DND-41 (cell line): ENCODE results near the gene BMAL2.

ENCODE experiments used
- ATAC-seq: fragments of 200-7000 bp; cut with Tn5 transposase; 3 replicates; pipeline ENCODE4 v1.9.1; 2021; ENCODE audit warnings: low read depth; ENCODE audit not compliant: insufficient read depth
- DNase-seq: peaks from one replicate; pipeline ENCODE4 v3.0.0-alpha.2; 2020
- H2AFZ ChIP-seq: 2 replicates; pipeline ENCODE4 v1.6.0; 2012; ENCODE audit warnings: low read depth, low read length
- H3K27ac ChIP-seq: 2 replicates; pipeline ENCODE4 v1.5.1; 2012; ENCODE audit warnings: low read length, inconsistent platforms
- H3K27me3 ChIP-seq: fragments of 200-600 bp; sonication (generic); 2 replicates; pipeline ENCODE4 v1.6.0; 2012; ENCODE audit warnings: low read length, mild to moderate bottlenecking, inconsistent platforms; ENCODE audit not compliant: insufficient read depth, poor library complexity
- H3K36me3 ChIP-seq: 2 replicates; pipeline ENCODE4 v1.5.1; 2012; ENCODE audit warnings: low read length, inconsistent platforms; ENCODE audit not compliant: insufficient read depth
- H3K4me1 ChIP-seq: 2 replicates; pipeline ENCODE4 v1.5.1; 2012; ENCODE audit warnings: mild to moderate bottlenecking, low read length; ENCODE audit not compliant: insufficient read depth
- H3K4me2 ChIP-seq: 2 replicates; pipeline ENCODE4 v1.6.0; 2012; ENCODE audit warnings: mild to moderate bottlenecking, moderate library complexity, low read length, inconsistent platforms; ENCODE audit not compliant: insufficient read depth
- H3K4me3 ChIP-seq, 2 experiments: fragments of 200-600 bp in 1 of 2; shearing (Covaris generic) in 1 of 2; 2 replicates each; pipeline ENCODE4 v1.5.1; 2012 to 2016; ENCODE audit warnings: inconsistent platforms in 2 of 2, low read length in 2 of 2, mild to moderate bottlenecking in 2 of 2, low read depth in 1 of 2, moderate library complexity in 1 of 2
- H3K79me2 ChIP-seq: 2 replicates; pipeline ENCODE4 v1.6.0; 2012; ENCODE audit warnings: low read length, inconsistent platforms; ENCODE audit not compliant: insufficient read depth
- H3K9ac ChIP-seq: 2 replicates; pipeline ENCODE4 v1.6.0; 2012; ENCODE audit warnings: low read depth, mild to moderate bottlenecking, inconsistent platforms, low read length, moderate library complexity
- H3K9me3 ChIP-seq: 2 replicates; pipeline ENCODE4 v1.5.1; 2012; ENCODE audit warnings: low read length, moderate library complexity, mild to moderate bottlenecking, inconsistent platforms; ENCODE audit not compliant: insufficient read depth, severe bottlenecking
- H4K20me1 ChIP-seq: 2 replicates; pipeline ENCODE4 v1.6.0; 2012; ENCODE audit warnings: low read length; ENCODE audit not compliant: insufficient read depth
- CTCF ChIP-seq: IDR thresholded peaks from 2 replicates; pipeline ENCODE4 v1.5.1; 2012; ENCODE audit warnings: borderline replicate concordance, low read length, moderate library complexity, mild to moderate bottlenecking; ENCODE audit not compliant: poor library complexity, severe bottlenecking; ENCODE audit errors: extremely low read depth
- EZH2 ChIP-seq: IDR thresholded peaks from 3 replicates; pipeline ENCODE4 v1.6.1; 2012; ENCODE audit warnings: borderline replicate concordance, low read depth, mild to moderate bottlenecking, moderate library complexity, low read length, inconsistent platforms; ENCODE audit not compliant: severe bottlenecking

The BMAL2 gene

GRCh38 chr12:27345376-27345775 is 12.7 kb downstream of the BMAL2 start:
- Histone ChIP-seq H3K4me1 (no peaks in the 10 kb centered on the region), H3K79me2 (no peaks in the 10 kb centered on the region), H3K9ac (no peak overlapping the region), H3K4me2 (no peak overlapping the region), H2AFZ (no peak overlapping the region), H3K27me3 (peaks cover 3% of the 10 kb centered on the region), H3K27ac (no peak overlapping the region), H3K4me3 (no peak overlapping the region), H3K9me3 (no peaks in the 10 kb centered on the region), H4K20me1 (no peaks in the 10 kb centered on the region), H3K36me3 (no peaks in the 10 kb centered on the region)
- TF ChIP-seq CTCF: no peak
- no peak for TF ChIP-seq EZH2
- no peak for DNase-seq
- ATAC-seq: no peak

GRCh38 chr12:27347779-27348178 is 15.1 kb downstream of the BMAL2 start:
- Histone ChIP-seq H3K27ac (no peak overlapping the region), H3K9me3 (no peaks in the 10 kb centered on the region), H2AFZ (no peak overlapping the region), H3K4me3 (no peak overlapping the region), H3K4me1 (no peaks in the 10 kb centered on the region), H4K20me1 (no peaks in the 10 kb centered on the region), H3K27me3 (peaks cover 3% of the 10 kb centered on the region), H3K4me2 (no peak overlapping the region), H3K9ac (no peak overlapping the region), H3K79me2 (no peaks in the 10 kb centered on the region), H3K36me3 (no peaks in the 10 kb centered on the region)
- ATAC-seq: no peak
- no peak for TF ChIP-seq EZH2
- no peak for TF ChIP-seq CTCF
- no peak for DNase-seq

- Histone ChIP-seq H3K27ac (no peak overlapping the region), H4K20me1 (no peaks in the 10 kb centered on the region), H3K9ac (no peak overlapping the region), H3K27me3 (peaks cover 3% of the 10 kb centered on the region), H3K4me1 (no peaks in the 10 kb centered on the region), H2AFZ (no peak overlapping the region), H3K4me2 (no peak overlapping the region), H3K79me2 (no peaks in the 10 kb centered on the region), H3K36me3 (no peaks in the 10 kb centered on the region), H3K9me3 (no peaks in the 10 kb centered on the region), H3K4me3 (no peak overlapping the region)
- DNase-seq (no peak), ATAC-seq (no peak)
- TF ChIP-seq CTCF: no peak
- TF ChIP-seq EZH2: no peak
Measured at GRCh38 chr12:27351476-27351875, 18.8 kb downstream of the BMAL2 start.

GRCh38 chr12:27355486-27355885 is 22.9 kb downstream of the BMAL2 start:
- ATAC-seq: no peak
- Histone ChIP-seq H3K4me2 (no peak overlapping the region), H3K36me3 (no peaks in the 10 kb centered on the region), H3K9ac (no peak overlapping the region), H3K4me1 (no peaks in the 10 kb centered on the region), H2AFZ (no peak overlapping the region), H3K79me2 (no peaks in the 10 kb centered on the region), H3K4me3 (no peak overlapping the region), H3K27ac (no peak overlapping the region), H4K20me1 (no peaks in the 10 kb centered on the region), H3K27me3 (no peaks in the 10 kb centered on the region), H3K9me3 (no peaks in the 10 kb centered on the region)
- no peak for DNase-seq
- TF ChIP-seq CTCF (no peak), EZH2 (no peak)
